Fibroblast of lung (primary cell): ENCODE data around the gene WWOX. TPM values are rescaled to one million over a fixed set of nuclear protein-coding genes. Genes with fewer than 3 reads are reported as not detected.

ENCODE experiments used
- DNase-seq, 2 donors: peaks; one replicate each; pipeline versions ENCODE4 v3.0.0 to v3.0.0-alpha.2; 2010; ENCODE audit warnings: low read depth in 2 of 2
- H2AFZ ChIP-seq: 2 replicates; pipeline ENCODE4 v1.5.1; 2012; ENCODE audit warnings: low read length, control low read depth, inconsistent platforms
- H3K27ac ChIP-seq: 2 replicates; pipeline ENCODE4 v1.5.1; 2011; ENCODE audit warnings: low read length, control low read depth; ENCODE audit not compliant: insufficient read depth
- H3K27me3 ChIP-seq: 2 replicates; pipeline ENCODE4 v1.5.1; 2011; ENCODE audit warnings: mild to moderate bottlenecking, low read length; ENCODE audit not compliant: control insufficient read depth, insufficient read depth
- H3K36me3 ChIP-seq: 2 replicates; pipeline ENCODE4 v1.5.1; 2011; ENCODE audit warnings: low read length; ENCODE audit not compliant: control insufficient read depth, insufficient read depth
- H3K4me1 ChIP-seq: 2 replicates; pipeline ENCODE4 v1.5.1; 2011; ENCODE audit warnings: low read length; ENCODE audit not compliant: control insufficient read depth, insufficient read depth; ENCODE audit errors: extremely low read depth
- H3K4me2 ChIP-seq: 2 replicates; pipeline ENCODE4 v1.5.1; 2011; ENCODE audit warnings: low read length, control low read depth; ENCODE audit not compliant: insufficient read depth; ENCODE audit errors: extremely low read depth
- H3K4me3 ChIP-seq, 4 experiments: fragments of 200-600 bp in 1 of 4; sonication (generic) in 1 of 4; replicated peaks in 1 of 4; 2 replicates each; pipeline ENCODE4 v1.5.1; 2011 to 2016; ENCODE audit warnings: low read length in 4 of 4, low read depth in 3 of 4, mild to moderate bottlenecking in 3 of 4, control low read depth in 2 of 4, inconsistent platforms in 1 of 4, mixed read lengths in 1 of 4; ENCODE audit not compliant: insufficient read depth in 1 of 4; ENCODE audit errors: control extremely low read depth in 1 of 4
- H3K79me2 ChIP-seq: 2 replicates; pipeline ENCODE4 v1.5.1; 2012; ENCODE audit warnings: mild to moderate bottlenecking, low read length, inconsistent platforms; ENCODE audit not compliant: control insufficient read depth, insufficient read depth
- H3K9ac ChIP-seq: 2 replicates; pipeline ENCODE4 v1.5.1; 2011; ENCODE audit warnings: mild to moderate bottlenecking, low read length, control low read depth; ENCODE audit not compliant: insufficient read depth
- H3K9me3 ChIP-seq: 2 replicates; pipeline ENCODE4 v1.5.1; 2012; ENCODE audit warnings: low read depth, low read length; ENCODE audit not compliant: control insufficient read depth, insufficient read depth
- H4K20me1 ChIP-seq: 2 replicates; pipeline ENCODE4 v1.5.1; 2011; ENCODE audit warnings: low read length; ENCODE audit not compliant: control insufficient read depth, insufficient read depth; ENCODE audit errors: extremely low read depth
- CTCF ChIP-seq, 2 donors: IDR thresholded peaks in 1 of 2; conservative IDR thresholded peaks in 1 of 2; 1 replicate in 1 of 2; 2 replicates in 1 of 2; pipeline ENCODE4 v1.5.1; 2011 to 2012; ENCODE audit warnings: low read length in 2 of 2, control low read depth in 1 of 2, inconsistent platforms in 1 of 2, low read depth in 1 of 2, mild to moderate bottlenecking in 1 of 2
- EZH2 ChIP-seq: IDR thresholded peaks from 2 replicates; pipeline ENCODE4 v1.5.1; 2012; ENCODE audit warnings: low read length, control low read depth, mild to moderate bottlenecking; ENCODE audit errors: missing control alignments
- polyA plus RNA-seq, 2 donors: library from polyadenylated mRNA; depleted of rRNA in 1 of 2; stranded (reverse) in 1 of 2; unstranded in 1 of 2; fragments of >200 nt; gene quantifications; 2 replicates each; pipeline ENCODE4 v1.2.1, GENCODE V29; 2011 to 2012; ENCODE audit warnings: missing spikeins in 1 of 2
- total RNA-seq: library from RNA; depleted of rRNA; stranded (reverse); fragments of >200 nt; gene quantifications from 2 replicates; pipeline ENCODE4 v1.2.1, GENCODE V29; 2014

The WWOX gene
- total and polyA plus RNA-seq, 2 donors (not counting 1 experiment from before 2014, with no cell fraction given): 5.6 to 16.3 TPM

GRCh38 chr16:78842950-78843349 lies 743.5 kb downstream of the WWOX start:
- Histone ChIP-seq H3K4me3 (no peak overlapping the region), H3K9ac (no peak overlapping the region), H3K36me3 (no peaks in the 10 kb centered on the region), H3K79me2 (no peaks in the 10 kb centered on the region), H4K20me1 (no peaks in the 10 kb centered on the region), H2AFZ (no peak overlapping the region), H3K27ac (no peak overlapping the region), H3K4me1 (no peaks in the 10 kb centered on the region), H3K9me3 (no peaks in the 10 kb centered on the region), H3K4me2 (no peak overlapping the region), H3K27me3 (no peaks in the 10 kb centered on the region)
- TF ChIP-seq CTCF (conservative IDR thresholded peaks at IDR 0.05 in 1 of 2, IDR thresholded peaks at IDR 0.05 in 1 of 2; ENCODE audit: low read depth in 1 of 2, low read length in 2 of 2) (no peak), EZH2 (no peak)
- no peak for DNase-seq

GRCh38 chr16:78843978-78844377 lies 744.5 kb downstream of the WWOX start:
- DNase-seq: no peak
- Histone ChIP-seq H3K4me2 (no peak overlapping the region), H3K79me2 (no peaks in the 10 kb centered on the region), H3K4me1 (no peaks in the 10 kb centered on the region), H3K27ac (no peak overlapping the region), H4K20me1 (no peaks in the 10 kb centered on the region), H3K36me3 (no peaks in the 10 kb centered on the region), H3K9ac (no peak overlapping the region), H3K4me3 (no peak overlapping the region), H3K27me3 (no peaks in the 10 kb centered on the region), H2AFZ (no peak overlapping the region), H3K9me3 (no peaks in the 10 kb centered on the region)
- no peak for TF ChIP-seq EZH2
- no peak for TF ChIP-seq CTCF (conservative IDR thresholded peaks at IDR 0.05 in 1 of 2, IDR thresholded peaks at IDR 0.05 in 1 of 2; ENCODE audit: low read depth in 1 of 2, low read length in 2 of 2)

- no peak overlapping the region for H3K4me2 ChIP-seq
- H3K9ac ChIP-seq: no peak overlapping the region
- no peaks in the 10 kb centered on the region for H3K79me2 ChIP-seq
- no peaks in the 10 kb centered on the region for H3K36me3 ChIP-seq
- no peak for DNase-seq
- H4K20me1 ChIP-seq: no peaks in the 10 kb centered on the region
- no peaks in the 10 kb centered on the region for H3K27me3 ChIP-seq
- no peak for TF ChIP-seq EZH2
- no peak overlapping the region for H2AFZ ChIP-seq
- no peak overlapping the region for H3K27ac ChIP-seq
- H3K9me3 ChIP-seq: no peaks in the 10 kb centered on the region
- H3K4me1 ChIP-seq: no peaks in the 10 kb centered on the region
- no peak overlapping the region for H3K4me3 ChIP-seq
These were observed 745.2 kb downstream of the WWOX start for GRCh38 chr16:78844682-78845081.
